OCI-LY1 (cell line): Measurements from ENCODE around the gene PGAP6.

Source experiments
- EZH2 ChIP-seq: fragments of 200-600 bp; sonication (generic), shearing (Covaris generic); IDR thresholded peaks from 2 replicates; pipeline ENCODE4 v1.8.0; 2017; ENCODE audit warnings: borderline replicate concordance, mixed run types, mild to moderate bottlenecking, antibody characterized with exemption, low read length, moderate library complexity, mixed read lengths
- TF ChIP-seq, protein P1 (sequence below): fragments of 200-600 bp; sonication (generic), shearing (Covaris generic); IDR thresholded peaks from 2 replicates; pipeline ENCODE4 v1.5.1; 2017; ENCODE audit warnings: mild to moderate bottlenecking, antibody characterized with exemption, low read length, moderate library complexity, mixed read lengths

DNA sequence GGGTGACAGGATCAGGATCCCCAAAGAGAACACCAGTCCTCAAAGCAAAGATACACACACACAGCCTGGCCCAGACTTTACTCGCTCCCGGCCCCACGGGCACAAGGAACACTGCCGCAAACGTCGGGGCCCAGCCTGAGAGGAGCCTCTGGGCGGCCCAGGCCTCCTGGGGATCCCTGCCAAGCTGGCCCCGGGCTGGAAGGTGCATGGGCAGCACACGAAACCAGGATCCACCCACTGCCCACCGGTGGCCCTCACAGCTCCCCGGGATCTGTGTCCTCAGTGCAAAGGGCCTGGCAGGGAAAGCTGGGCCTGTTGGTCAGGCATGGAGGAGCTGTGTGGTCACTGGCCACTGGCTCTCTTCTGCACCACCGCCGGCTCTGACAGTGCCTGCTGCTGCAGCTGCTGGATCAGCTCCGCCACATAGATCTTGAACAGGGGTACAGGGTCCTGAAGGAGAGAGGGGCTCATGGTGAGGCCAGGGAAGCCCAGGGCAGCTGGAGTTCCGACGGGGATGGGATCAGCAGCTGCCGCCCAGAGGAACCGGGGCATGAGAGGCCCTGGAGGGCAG, 14.4 kb downstream of the PGAP6 start:
- TF ChIP-seq, protein P1, sequence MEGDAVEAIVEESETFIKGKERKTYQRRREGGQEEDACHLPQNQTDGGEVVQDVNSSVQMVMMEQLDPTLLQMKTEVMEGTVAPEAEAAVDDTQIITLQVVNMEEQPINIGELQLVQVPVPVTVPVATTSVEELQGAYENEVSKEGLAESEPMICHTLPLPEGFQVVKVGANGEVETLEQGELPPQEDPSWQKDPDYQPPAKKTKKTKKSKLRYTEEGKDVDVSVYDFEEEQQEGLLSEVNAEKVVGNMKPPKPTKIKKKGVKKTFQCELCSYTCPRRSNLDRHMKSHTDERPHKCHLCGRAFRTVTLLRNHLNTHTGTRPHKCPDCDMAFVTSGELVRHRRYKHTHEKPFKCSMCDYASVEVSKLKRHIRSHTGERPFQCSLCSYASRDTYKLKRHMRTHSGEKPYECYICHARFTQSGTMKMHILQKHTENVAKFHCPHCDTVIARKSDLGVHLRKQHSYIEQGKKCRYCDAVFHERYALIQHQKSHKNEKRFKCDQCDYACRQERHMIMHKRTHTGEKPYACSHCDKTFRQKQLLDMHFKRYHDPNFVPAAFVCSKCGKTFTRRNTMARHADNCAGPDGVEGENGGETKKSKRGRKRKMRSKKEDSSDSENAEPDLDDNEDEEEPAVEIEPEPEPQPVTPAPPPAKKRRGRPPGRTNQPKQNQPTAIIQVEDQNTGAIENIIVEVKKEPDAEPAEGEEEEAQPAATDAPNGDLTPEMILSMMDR = no peak
- no peak for TF ChIP-seq EZH2
